ENCODE measurements around the gene POLR3K. TPM values are rescaled to one million over a fixed set of nuclear protein-coding genes. Genes with fewer than 3 reads are reported as not detected.
A peak's percentile ranks its signal among the peaks of the same experiment; 100 is the strongest.
"Not testable (repeated sequence)": the region's sequence is repeated elsewhere in the genome, so short reads cannot be mapped to it uniquely, and the experiment has no call there.

POLR3K gene
- total RNA-seq, 1 donor from 2014 or later = 9.4 TPM

- TF ChIP-seq, protein P1, sequence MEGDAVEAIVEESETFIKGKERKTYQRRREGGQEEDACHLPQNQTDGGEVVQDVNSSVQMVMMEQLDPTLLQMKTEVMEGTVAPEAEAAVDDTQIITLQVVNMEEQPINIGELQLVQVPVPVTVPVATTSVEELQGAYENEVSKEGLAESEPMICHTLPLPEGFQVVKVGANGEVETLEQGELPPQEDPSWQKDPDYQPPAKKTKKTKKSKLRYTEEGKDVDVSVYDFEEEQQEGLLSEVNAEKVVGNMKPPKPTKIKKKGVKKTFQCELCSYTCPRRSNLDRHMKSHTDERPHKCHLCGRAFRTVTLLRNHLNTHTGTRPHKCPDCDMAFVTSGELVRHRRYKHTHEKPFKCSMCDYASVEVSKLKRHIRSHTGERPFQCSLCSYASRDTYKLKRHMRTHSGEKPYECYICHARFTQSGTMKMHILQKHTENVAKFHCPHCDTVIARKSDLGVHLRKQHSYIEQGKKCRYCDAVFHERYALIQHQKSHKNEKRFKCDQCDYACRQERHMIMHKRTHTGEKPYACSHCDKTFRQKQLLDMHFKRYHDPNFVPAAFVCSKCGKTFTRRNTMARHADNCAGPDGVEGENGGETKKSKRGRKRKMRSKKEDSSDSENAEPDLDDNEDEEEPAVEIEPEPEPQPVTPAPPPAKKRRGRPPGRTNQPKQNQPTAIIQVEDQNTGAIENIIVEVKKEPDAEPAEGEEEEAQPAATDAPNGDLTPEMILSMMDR (conservative IDR thresholded peaks at IDR 0.05; ENCODE audit: low read depth, low read length) = no peak
- no peak overlapping the region for H3K4me3 ChIP-seq (ENCODE audit: low read depth, low read length)
- no peak for DNase-seq (ENCODE audit: low read depth)
Observed at GRCh38 chr16:35011-35677, 18.3 kb downstream of the POLR3K start.

DNA sequence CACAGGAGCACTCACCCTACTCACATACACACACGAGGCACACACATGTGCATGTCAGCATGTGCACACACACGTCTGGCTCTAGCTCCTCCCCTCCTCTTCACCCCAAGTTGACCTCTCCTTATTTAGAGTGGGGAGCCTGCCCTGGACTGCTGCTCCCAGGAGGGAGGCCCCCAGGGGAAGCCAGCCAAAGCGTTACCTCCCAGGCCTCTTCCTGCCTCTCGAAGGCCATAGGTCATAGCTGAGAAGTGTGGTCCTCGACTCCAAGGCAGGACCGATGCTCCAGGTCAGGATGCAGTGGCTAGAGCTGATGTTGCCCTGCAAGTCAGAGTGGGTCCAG lies 18.8 kb downstream of the POLR3K start:
- TF ChIP-seq, protein P1 (conservative IDR thresholded peaks at IDR 0.05; ENCODE audit: low read depth, low read length) = no peak
- no peak for DNase-seq (ENCODE audit: low read depth)
- no peak overlapping the region for H3K4me3 ChIP-seq (ENCODE audit: low read depth, low read length)

- no peak for DNase-seq (ENCODE audit: low read depth)
- TF ChIP-seq, protein P1 (conservative IDR thresholded peaks at IDR 0.05; ENCODE audit: low read depth, low read length) = no peak
- H3K4me3 ChIP-seq (ENCODE audit: low read depth, low read length) = no peak overlapping the region
Observed at GRCh38 chr16:33877-34647, 19.3 kb downstream of the POLR3K start.

GRCh38 chr16:33154-33876 lies 20.1 kb downstream of the POLR3K start:
- DNase-seq (ENCODE audit: low read depth); H3K4me3 ChIP-seq (ENCODE audit: low read depth, low read length): not testable (repeated sequence)

DNA sequence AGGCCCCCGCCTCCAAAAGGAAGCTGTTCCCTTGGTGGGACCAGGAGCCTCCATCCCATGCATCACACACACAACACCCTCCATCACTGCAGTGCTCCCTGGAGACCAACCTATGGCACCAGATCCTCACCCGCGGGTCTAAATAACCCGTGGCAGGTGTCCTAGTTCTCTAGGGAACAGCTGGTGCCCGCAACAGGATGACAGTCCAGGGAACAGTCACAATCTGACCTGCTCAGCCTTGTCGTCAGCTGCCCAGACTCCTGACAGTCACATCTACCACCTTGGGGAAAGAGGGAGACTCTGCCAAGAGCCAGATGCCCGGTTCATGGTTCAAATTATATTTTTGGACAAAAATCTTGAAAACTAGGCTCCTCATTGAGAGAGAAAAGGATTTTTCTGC lies 22.8 kb downstream of the POLR3K start:
- DNase-seq (ENCODE audit: low read depth); H3K4me3 ChIP-seq (ENCODE audit: low read depth, low read length): not testable (repeated sequence)

- H3K4me3 ChIP-seq (ENCODE audit: low read depth, low read length); DNase-seq (ENCODE audit: low read depth): not testable (repeated sequence)
Observed at GRCh38 chr16:25926-26348, 27.5 kb downstream of the POLR3K start.

- not testable (repeated sequence) for DNase-seq (ENCODE audit: low read depth); H3K4me3 ChIP-seq (ENCODE audit: low read depth, low read length)
Observed at GRCh38 chr16:24151-24550, 29.3 kb downstream of the POLR3K start.

DNA sequence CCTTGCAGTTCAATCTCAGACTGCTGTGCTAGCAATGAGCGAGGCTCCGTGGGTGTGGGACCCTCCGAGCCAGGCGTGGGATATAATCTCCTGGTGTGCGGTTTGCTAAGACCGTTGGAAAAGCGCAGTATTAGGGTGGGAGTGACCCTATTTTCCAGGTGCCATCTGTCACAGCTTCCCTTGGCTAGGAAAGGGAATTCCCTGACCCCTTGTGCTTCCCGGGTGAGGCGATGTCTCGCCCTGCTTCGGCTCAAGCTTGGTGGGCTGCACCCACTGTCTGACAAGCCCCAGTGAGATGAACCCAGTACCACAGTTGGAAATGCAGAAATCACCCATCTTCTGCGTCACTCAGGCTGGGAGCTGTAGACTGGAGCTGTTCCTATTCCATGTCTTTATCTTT lies 32.5 kb downstream of the POLR3K start:
- not testable (repeated sequence) for DNase-seq (ENCODE audit: low read depth)

DNA sequence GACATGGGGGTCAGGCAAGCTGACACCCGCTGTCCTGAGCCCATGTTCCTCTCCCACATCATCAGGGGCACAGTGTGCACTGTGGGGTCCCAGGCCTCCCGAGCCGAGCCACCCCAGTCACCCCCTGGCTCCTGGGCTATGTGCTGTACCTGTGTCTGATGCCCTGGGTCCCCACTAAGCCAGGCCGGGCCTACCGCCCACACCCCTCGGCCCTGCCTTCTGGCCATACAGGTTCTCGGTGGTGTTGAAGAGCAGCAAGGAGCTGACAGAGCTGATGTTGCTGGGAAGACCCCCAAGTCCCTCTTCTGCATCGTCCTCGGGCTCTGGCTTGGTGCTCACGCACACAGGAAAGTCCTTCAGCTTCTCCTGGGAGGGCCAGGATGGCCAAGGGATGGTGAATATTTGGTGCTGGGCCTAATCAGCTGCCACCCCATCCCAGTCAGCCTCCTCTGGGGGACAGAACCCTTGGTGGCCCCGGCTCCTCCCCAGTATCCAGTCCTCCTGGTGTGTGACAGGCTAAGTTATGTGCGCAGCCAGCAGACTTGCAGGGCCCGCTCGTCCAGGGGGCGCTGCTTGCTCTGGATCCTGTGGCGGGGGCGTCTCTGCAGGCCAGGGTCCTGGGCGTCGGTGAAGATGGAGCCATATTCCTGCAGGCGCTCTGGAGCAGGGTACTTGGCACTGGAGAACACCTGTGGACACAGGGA lies 36.2 kb downstream of the POLR3K start:
- not testable (repeated sequence) for DNase-seq (ENCODE audit: low read depth); H3K4me3 ChIP-seq (ENCODE audit: low read depth, low read length)

More for the DNA sequence above, 32.5 kb downstream of the POLR3K start:
- H3K4me3 ChIP-seq (ENCODE audit: low read depth, low read length) = not testable (repeated sequence)

DNA sequence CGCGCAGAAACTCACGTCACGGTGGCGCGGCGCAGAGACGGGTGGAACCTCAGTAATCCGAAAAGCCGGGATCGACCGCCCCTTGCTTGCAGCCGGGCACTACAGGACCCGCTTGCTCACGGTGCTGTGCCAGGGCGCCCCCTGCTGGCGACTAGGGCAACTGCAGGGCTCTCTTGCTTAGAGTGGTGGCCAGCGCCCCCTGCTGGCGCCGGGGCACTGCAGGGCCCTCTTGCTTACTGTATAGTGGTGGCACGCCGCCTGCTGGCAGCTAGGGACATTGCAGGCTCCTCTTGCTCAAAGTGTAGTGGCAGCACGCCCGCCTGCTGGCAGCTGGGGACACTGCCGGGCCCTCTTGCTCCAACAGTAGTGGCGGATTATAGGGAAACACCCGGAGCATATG lies 42.6 kb downstream of the POLR3K start:
- TF ChIP-seq, protein P1 (conservative IDR thresholded peaks at IDR 0.05; ENCODE audit: low read depth, low read length) = peak; percentile 47
- not testable (repeated sequence) for H3K4me3 ChIP-seq (ENCODE audit: low read depth, low read length); DNase-seq (ENCODE audit: low read depth)
